K562 (cell line): Measurements from ENCODE around the gene ANOS1. TPM values are rescaled to one million over a fixed set of nuclear protein-coding genes. Genes with fewer than 3 reads are reported as not detected.

ENCODE experiments used
- BRCA1 ChIP-seq, 2 experiments: fragments of 450-650 bp in 1 of 2; sonication (generic) in 1 of 2; formaldehyde crosslinking in 1 of 2; IDR thresholded peaks; 2 replicates each; pipeline versions ENCODE4 v1.5.0 to v1.6.1; 2017 to 2020; ENCODE audit warnings: mild to moderate bottlenecking in 1 of 2, missing genetic modification reagents in 1 of 2
- CBFA2T2 ChIP-seq: fragments of 450-650 bp; conservative IDR thresholded peaks from 2 replicates; pipeline ENCODE4 v1.6.1; 2017; ENCODE audit warnings: mild to moderate bottlenecking
- NBN ChIP-seq: fragments of 450-650 bp; IDR thresholded peaks from 2 replicates; pipeline ENCODE4 v1.6.1; 2016; ENCODE audit warnings: low read depth, mild to moderate bottlenecking
- NR4A1 ChIP-seq, 2 experiments: fragments of 250-450 bp in 1 of 2; fragments of 450-650 bp in 1 of 2; sonication (Bioruptor Pico) in 1 of 2; IDR thresholded peaks; 2 replicates each; pipeline versions ENCODE4 v1.4.0 to v1.6.1; 2016 to 2020; ENCODE audit warnings: mild to moderate bottlenecking in 2 of 2, missing compliant biosample characterization in 1 of 2, missing genetic modification characterization in 1 of 2, moderate library complexity in 1 of 2
- PCBP2 ChIP-seq: fragments of 200-400 bp; formaldehyde crosslinking; IDR thresholded peaks from 2 replicates; pipeline ENCODE4 v1.6.1; 2018; ENCODE audit warnings: low read length, low read depth, mild to moderate bottlenecking, moderate library complexity; ENCODE audit not compliant: poor library complexity, severe bottlenecking
- REST ChIP-seq, 2 experiments: fragments of 450-650 bp; formaldehyde crosslinking in 1 of 2; IDR thresholded peaks; 2 replicates each; pipeline versions ENCODE4 v1.4.0 to v1.6.1; 2014 to 2020; ENCODE audit warnings: mild to moderate bottlenecking in 2 of 2, borderline replicate concordance in 1 of 2, low read depth in 1 of 2
- SAFB2 ChIP-seq: fragments of 200-400 bp; formaldehyde crosslinking; IDR thresholded peaks from 2 replicates; pipeline ENCODE4 v1.6.1; 2018; ENCODE audit warnings: borderline replicate concordance, low read length, low read depth, moderate library complexity; ENCODE audit not compliant: severe bottlenecking
- TEAD4 ChIP-seq, 2 experiments: sonication (generic) in 1 of 2; formaldehyde crosslinking in 1 of 2; IDR thresholded peaks; 2 replicates each; pipeline versions ENCODE4 v1.6.1 to v1.8.0; 2012 to 2022; ENCODE audit warnings: borderline replicate concordance in 1 of 2, inconsistent platforms in 1 of 2, low read length in 1 of 2, mild to moderate bottlenecking in 1 of 2, missing genetic modification reagents in 1 of 2
- ZBTB9 ChIP-seq: fragments of 450-650 bp; formaldehyde crosslinking; IDR thresholded peaks from 2 replicates; pipeline ENCODE4 v1.4.0; 2020; ENCODE audit warnings: mild to moderate bottlenecking, moderate library complexity
- ZNF239 ChIP-seq: fragments of 250-450 bp; sonication (Bioruptor Pico); IDR thresholded peaks from 2 replicates; pipeline ENCODE4 v1.4.0; 2020; ENCODE audit warnings: mild to moderate bottlenecking
- ZZZ3 ChIP-seq: fragments of 450-650 bp; IDR thresholded peaks from 2 replicates; pipeline ENCODE4 v1.6.1; 2016; ENCODE audit warnings: antibody characterized with exemption, mild to moderate bottlenecking, moderate library complexity
- polyA plus RNA-seq, 8 experiments: library from polyadenylated mRNA; depleted of rRNA in 4 of 8; stranded (reverse) in 5 of 8; unstranded in 3 of 8; fragments of >200 nt; fragmentation: Nextera tagmentation in 2 of 8; fragmentation: Illumina TruSeq in 1 of 8; extraction: Ambion mirVana in 2 of 8; extraction: Trizol in 1 of 8; gene quantifications; 2 replicates each; pipeline versions ENCODE4 v1.2.1 to v1.2.3, GENCODE V29; 2011 to 2014; ENCODE audit warnings: inconsistent platforms in 1 of 8, missing spikeins in 1 of 8
- total RNA-seq, 7 experiments: library from RNA; depleted of rRNA in 6 of 7; stranded (reverse); fragments of >200 nt in 6 of 7; fragmentation: Illumina TruSeq in 2 of 7; extraction: Trizol in 2 of 7; gene quantifications; 2 replicates each; pipeline versions ENCODE4 v1.2.1 to v1.2.3, GENCODE V29; 2011 to 2021; ENCODE audit warnings: low replicate concordance in 1 of 7

ANOS1 gene
- total and polyA plus RNA-seq, 9 of the 15 experiments (the other 6 are each of a cell fraction or from before 2014, with no cell fraction given), result 0.04 TPM; not detected in 8

GRCh38 chrX:8729811-8730210, 2.1 kb downstream of the ANOS1 start (continued):
- TF ChIP-seq PCBP2 (no peak), ZBTB9 (CRISPR knock-in tag) (no peak), SAFB2 (no peak), TEAD4 (IDR thresholded peaks at IDR 0.05; ENCODE audit: low read length) (no peak), TEAD4 (CRISPR knock-in tag; IDR thresholded peaks at IDR 0.05; ENCODE audit: borderline replicate concordance) (no peak), NBN (no peak), NR4A1 (CRISPR knock-in tag; IDR thresholded peaks at IDR 0.05) (no peak), NR4A1 (tag; IDR thresholded peaks at IDR 0.05) (no peak), ZNF239 (CRISPR knock-in tag) (no peak), BRCA1 (IDR thresholded peaks at IDR 0.05) (no peak), BRCA1 (CRISPR knock-in tag; IDR thresholded peaks at IDR 0.05) (no peak), REST (IDR thresholded peaks at IDR 0.05; ENCODE audit: borderline replicate concordance) (no peak), REST (CRISPR knock-in tag; IDR thresholded peaks at IDR 0.05; ENCODE audit: low read depth) (no peak), ZZZ3 (no peak), CBFA2T2 (no peak)
